ENCODE data around the gene NDRG3.
"Not testable (repeated sequence)": the region's sequence is repeated elsewhere in the genome, so short reads cannot be mapped to it uniquely, and the experiment has no call there.

Gene NDRG3

DNA sequence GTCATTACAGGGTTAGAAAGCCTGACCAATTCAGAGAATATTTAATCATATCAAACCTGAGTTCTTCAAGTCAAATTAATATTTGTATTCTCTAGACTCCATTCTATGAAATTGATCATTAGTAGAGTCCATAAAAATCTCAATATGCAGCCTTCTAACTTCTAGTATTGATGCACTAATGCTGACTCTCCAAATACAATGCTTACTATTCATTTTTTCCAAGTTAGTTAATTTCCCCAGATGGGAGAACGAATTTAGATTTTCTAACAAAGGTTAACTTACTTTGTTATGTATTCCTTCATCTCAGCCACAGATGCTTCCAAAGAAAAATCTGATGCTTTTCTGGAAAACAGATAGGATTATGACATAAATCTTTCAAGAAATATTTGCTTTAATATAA lies 12.4 kb upstream of the NDRG3 start:
- DNase-seq: no peak

DNA sequence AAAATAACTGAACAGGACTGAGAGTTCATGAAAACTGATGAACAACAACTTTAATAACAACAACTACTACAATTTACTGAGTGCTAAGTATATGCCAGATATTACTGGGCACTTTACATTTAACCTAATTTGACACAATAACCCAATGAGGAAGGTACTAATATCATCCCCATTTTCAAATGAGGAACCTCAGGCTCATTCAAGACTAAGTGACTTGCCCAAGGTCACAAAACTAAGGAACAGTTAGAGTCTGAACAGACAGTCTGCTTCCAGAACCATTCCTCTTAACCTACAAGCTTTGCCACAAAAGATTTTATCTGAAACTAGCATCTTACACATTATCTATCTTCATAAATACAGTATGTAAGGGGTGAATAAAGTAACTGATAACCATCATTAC lies 10.6 kb upstream of the NDRG3 start:
- no peak for DNase-seq

DNA sequence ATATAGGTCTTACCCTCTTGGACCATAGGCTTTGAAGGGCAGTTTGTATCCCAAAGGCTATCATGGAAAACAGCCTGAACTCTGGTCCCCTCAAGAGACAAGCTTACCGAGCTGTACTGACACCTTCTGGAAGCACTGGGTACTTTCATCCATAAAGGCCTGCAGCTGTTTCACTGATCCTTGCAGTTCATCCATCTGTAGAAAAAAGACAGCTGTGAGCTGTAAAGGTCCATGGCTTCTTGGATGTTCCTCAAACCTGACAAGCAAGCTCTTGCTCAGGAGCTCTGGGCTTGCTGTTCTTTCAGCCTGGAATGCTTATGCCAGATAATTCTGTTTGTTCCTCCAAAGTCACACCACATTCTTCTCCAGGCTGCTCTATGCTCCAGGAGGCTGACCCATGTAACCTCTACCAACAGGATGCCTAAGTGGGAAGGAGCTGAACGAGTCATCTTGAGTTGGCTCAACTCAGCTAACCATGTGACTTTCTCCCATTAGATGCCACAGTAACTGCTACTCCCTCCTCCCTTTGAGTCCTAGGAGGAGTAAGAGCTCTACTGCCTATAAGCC lies 8.8 kb upstream of the NDRG3 start:
- DNase-seq: peak; percentile 54

DNA sequence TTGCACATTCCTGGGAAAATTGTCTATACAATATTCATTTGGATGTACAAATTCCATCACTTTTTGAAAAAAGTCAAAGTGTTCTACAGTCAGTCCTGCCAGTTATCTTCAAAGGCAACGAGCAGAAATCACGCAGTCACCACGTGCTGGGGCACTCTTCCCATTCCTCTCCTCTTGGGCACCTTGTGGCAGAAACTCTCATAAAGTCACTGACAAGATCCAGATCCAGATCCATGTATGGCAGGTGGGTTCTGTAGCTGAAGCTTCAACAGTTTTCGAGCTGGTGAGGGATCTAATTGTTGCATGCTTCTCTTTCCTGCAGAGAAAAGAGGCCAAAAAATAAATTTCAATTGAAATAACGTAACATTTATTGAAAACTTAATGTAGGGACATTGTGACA lies 6.7 kb upstream of the NDRG3 start:
- no peak for DNase-seq

DNA sequence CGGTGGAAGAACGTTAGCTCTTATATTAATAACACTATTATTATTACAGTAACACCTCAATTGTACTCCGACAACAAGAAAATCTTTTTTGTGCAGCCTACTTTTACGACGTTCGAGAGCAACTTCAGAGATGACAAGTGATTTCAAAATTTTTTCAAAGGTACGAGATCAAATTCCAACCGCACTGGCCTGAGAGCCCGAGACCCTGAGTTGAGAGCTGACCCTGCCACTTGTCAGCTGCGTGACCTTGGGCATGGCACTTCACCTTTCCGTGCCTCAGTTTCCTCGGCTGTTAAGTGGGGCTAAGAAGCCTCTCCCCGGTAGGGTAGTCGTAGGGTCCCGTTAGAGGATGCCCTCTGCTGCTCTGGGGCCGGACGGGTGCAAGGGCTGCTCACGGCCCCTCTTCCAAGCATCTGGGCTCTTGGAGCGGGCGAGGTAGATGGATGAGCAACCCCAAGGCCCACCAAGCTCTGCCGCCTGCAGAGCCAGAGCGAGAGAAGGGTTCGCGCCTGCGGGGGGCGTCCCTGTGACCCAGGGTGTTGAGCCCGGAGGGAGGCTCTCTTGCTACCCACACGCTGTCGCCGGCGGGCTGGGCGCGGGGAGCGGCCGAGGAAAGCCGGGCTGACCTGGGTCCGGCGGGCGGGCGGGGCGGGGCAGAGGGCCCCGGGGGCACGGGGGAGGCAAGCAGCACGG lies 510 bp downstream of the NDRG3 start:
- peak; percentile 36 for DNase-seq

DNA sequence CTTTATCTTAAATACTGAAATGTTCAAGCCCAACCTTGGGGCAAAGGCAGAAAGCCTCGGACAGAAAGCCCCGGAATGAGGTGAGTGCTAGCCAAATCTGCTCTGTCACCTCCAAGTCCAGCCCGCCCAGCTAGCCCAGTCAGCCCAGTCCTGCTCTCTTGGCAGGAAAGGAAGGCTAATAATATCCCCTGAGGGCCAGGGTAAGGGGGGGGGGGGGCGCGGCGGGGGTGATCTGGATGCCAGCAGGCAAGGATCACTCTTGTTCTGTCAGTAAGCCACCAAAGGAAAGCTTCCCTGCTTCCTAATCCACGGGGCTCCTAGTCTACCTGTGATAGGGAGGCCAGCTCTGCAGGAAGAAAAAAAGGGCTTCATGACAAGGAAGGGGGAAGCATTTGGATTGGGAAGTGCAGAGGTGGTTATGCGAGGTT lies 1.1 kb downstream of the NDRG3 start:
- no peak for DNase-seq

DNA sequence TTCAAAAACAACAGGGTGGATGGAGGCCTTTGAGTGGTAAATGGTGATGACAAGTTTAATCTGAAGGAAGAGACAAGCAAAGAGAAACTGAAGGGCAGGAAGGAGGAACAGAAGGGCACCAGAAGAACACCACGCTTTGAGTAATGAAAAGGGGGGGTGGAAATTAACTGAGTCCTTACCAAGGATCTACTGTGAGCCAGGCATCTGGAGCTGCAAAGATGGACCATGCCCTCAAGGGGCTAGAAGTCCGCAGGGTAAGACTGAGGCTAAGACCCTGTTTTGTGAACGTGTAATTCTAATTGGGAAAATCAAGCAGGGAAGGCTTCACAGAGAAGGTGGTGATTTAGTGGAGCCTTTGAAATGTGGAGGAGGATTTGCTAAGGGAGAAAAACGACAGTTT lies 1.6 kb downstream of the NDRG3 start:
- no peak for DNase-seq

DNA sequence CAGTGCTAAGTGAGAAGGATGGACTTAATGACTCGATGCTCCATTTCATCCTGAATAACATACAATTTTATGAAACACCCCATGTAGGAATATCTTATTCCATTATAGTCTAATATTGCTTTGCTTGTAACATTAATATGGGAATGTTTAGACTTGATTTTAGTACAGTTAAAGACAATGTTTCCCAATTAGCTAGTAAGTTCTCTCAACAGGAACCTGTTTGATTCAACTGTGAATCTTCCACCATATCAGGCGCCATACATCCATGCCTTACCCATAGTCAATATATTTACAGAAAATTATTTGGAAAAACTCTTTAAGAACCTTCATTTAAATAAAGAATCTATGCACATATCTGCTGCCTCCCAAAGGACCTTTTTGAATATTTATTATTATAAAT lies 3.3 kb downstream of the NDRG3 start:
- no peak for DNase-seq

DNA sequence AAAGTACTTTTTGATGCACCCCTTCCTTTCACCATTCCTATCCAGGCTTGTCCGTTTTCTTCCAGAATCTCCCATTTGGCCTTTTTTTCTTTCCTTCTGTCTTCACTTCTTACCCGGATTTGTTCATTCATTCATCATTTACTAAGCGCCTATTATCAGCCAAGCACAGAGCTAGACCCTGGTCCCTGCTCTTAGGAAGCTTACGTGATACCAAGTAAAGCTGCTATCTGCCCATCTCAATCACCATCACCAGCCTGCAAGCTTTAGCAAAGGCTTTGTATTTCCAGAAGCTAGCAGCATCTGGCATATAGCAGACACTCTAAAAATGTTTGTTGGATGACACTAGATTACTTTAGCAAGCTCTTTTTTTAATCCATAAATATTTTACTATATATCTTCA lies 4.8 kb downstream of the NDRG3 start:
- DNase-seq: no peak

DNA sequence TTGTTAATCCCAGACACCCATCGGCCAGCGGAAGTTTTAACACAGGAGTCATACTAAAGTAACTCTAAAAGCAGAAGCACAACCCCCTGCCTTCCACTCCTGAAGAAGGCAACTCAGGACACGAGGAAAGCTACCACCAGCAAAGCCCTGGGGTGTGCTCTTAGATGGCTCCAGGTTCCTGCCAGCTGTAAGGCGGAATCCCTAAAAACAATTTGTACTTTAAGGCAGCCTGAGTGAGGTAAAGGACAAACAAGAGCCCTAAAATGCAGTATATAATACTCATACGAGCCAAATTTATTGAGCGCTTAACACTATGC lies 8.7 kb downstream of the NDRG3 start:
- no peak for DNase-seq

DNA sequence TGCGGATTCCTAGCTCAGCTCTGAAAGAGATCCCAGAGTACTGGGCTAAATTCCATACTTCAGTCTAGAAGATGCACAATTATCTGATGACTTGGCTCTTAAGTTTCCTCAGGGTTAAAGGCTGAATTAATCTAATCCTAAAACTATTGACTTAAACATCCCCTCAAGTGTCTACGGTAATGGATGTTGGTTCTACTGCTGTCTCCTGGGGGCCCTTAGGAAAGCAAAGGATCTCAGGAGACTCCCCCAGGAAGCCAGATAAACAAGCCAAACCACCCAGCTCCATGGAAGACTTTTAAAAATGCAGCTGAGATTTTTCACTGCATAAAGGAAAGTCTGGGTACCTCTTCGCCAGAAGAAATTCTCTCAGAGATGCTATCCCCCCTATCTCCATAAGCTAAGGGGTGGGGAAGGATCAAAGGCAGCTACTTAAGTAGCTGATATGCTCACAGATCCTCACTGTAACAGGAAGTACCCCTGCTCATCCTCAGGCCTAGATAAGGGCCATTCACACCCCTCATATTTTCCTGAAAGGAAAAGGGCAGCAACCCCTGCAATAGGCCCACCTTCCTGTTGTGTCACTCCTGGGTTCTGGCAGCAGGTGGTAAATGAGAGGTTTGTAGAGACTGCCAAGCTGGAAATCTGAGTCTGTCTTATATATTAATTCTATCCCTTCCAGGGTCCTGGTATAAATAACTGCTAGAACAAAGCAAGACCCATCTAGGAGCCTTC lies 9.3 kb downstream of the NDRG3 start:
- no peak for DNase-seq

DNA sequence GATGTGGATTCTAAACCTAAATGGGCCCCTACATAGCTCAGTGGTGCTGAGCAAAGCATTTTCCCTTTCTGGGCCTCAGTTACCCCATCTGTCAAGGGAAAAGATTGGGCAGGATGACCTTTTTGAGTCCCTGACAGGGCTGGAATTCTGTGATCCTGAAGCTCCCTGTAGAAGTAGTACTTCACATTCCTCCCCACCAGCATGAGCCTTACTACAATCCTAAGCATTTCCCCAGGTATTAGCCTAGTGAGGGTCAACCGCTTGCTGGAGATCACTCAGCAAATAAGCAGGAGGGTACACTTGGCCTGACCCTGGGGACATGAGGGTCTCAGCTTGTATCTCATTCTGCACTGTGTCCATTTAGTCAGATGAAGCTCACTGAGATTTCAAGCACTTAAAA lies 13.4 kb downstream of the NDRG3 start:
- no peak for DNase-seq

DNA sequence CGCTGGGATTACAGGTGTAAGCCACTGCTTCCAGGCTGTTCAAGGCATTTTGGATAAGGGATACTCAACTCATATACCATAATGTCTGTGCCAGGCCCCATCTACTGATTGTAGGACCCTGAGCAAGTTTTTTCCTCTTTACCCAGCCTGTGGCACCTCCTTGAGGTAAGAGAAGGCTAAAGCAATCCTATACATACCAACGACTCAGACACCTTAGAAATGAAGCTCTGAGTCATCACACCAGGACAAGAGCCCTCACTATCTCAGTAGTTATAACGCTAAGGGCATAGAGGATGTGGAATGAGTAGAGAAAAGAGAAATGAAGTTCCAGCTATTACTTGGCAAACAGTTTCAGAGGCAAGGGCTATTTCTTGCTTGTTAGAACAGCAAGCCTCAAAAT lies 16.9 kb downstream of the NDRG3 start:
- peak; percentile 71 for DNase-seq

DNA sequence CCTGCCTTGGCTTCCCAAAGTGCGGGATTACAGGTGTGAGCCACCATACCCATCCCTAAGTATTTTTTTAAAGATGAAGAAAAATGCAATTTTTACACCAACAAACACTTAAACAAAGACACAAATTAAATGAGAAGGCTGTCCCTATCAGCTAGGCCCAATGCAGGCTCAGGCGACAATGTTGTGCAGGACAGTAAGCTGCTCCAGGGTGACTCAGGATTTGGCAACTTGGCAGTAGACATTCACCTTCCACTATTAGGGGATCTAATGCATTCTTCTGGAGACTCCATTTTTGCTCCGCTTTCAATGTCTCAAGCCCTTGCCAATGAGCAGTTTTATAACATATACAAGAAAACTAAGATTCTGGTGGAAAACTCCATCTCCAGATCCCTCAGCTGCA lies 19.7 kb downstream of the NDRG3 start:
- no peak for DNase-seq

DNA sequence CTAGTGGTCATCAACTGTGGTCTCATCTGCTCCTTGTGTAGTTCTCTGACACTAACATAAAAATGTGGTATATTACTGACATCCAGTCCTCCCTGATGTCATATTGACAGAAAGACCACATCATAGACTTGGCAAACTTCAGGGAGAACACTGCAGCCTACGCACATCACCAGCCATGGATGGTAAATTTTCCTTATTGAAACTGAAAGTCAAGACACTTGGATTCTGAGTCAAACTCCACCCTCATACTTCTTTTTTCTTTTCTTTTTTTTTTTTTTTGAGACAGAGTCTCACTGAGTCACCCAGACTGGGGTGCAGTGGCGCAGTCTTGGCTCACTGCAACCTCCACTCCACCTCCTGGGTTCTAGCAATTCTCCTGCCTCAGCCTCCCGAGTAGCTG lies 25.4 kb downstream of the NDRG3 start:
- peak; percentile 33 for DNase-seq

DNA sequence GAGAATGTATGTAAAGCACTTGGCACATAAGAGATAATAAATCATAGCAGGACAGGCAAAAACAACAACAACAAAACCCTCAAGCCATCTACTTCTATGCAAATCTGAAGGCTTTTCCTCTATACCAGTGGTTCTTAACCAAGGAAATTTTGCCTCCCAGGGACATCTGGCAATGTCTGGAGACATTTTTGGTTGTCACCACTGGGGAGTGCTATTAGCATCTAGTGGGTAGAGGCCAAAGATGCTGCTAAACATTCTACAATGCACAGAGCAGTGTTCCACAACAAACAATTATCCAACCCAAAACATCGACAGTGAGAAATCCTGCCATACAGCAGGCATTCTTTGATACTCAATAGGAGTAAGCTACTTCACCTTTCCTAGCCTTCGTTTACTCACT lies 28.2 kb downstream of the NDRG3 start:
- peak; percentile 11 for DNase-seq

DNA sequence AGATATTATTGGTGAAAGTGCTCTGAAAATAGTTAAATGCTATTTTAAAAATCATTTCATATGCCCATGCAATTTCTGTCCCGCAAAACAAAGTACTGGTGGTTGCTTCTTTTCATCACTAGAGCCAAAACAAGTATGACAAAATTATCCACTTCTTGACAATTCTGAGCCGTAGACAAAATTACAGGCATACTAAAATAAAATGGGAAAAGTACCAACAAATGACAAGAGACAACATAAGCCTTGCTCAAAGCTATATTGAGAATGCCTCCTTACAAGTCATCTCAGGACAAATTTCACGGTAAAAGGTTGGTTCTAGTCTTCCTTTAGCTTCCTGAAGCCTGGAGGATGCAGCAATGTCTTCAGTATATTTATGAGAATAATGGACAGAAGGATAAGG lies 28.9 kb downstream of the NDRG3 start:
- DNase-seq: no peak

DNA sequence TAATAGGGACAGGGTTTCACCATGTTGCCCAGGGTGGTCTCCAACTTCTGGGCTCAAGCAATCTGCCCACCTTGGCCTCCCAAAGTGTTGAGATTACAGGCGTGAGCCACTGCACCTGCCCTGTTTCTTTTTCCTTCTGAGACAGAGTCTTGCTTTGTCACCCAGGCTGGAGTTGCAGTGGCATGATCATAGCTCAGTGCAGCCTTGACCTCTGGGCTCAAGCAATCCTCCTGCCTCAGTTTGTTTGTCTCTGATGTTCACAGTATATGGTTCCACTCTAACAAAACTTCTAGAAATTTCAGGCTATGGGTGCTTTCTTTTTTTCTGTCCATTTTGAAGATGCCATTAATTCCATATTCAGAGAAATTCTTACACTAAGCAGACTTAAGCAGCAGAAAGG lies 33.1 kb downstream of the NDRG3 start:
- no peak for DNase-seq

DNA sequence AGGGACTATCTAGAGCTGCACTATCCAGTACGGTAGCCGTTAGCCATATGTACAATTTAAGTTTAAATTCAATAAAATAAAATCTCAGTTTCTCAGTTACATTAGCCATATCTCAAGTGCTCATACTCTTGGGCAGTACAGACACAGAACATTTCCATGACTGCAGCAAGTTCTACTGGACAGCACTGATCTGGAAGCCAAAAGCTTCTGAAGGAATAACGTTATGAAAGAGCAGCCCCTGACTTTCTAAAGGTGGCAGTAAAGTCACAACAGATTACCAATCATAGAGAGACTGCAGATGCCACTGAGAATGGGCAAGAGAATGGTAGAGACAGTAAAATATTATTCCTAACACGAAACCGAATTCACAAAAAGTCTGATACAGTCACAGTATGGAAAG lies 36.8 kb downstream of the NDRG3 start:
- no peak for DNase-seq

DNA sequence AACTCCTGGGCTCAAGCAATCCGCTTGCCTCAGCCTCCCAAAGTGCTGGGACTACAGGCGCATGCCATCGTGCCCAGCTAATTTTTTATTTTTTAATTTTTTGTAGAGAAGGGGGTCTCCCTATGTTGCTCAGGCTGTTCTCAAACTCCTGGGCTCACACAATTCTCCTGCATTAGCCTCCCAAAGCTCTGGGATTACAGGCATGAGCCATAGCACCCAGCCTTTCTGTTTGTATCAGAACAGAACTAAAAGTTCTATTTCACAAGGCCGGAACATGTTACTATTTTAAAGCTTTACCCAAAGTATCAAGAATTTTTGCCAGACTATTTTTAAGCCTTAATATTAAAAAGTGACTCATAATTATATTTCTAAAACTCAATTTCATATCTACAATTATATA lies 42.4 kb downstream of the NDRG3 start:
- DNase-seq: no peak

DNA sequence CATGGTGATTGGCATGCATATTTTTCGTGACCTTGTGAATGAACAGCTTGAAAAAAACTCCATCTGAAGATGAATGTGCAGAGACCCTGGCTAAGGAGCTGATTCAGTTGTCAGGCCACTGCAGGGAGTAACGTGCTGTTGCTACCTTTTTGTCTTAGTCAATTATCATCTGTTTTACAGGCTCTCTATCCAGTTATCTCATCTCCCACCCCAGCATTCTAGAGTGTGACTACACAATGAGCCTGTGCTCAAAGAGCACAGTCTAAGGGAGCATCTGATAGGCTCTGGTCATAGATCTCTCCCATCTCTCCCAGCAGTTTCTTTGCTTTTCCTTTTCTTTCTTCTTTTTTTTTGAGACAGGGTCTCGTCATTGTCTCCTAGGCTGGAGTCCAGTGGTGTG lies 45.5 kb downstream of the NDRG3 start:
- DNase-seq: no peak

DNA sequence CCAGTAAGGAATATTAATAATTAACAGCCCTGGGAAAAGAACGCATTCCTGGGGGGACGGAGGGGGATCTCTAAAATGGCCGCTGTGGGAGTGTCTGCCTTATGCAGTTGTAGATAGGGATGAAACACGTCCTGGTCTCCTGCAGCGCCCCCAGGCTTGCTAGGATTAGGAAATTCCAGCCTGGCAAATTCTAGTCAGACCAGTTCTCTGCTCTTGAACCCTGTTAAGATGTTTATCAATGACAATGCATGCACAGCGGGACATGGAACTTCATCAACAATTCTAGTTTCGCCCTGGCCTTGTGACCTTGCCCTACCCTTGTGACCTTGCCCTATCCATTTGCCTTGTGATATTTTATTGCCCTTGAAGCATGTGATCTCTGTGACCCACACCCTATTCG lies 50.4 kb downstream of the NDRG3 start:
- not testable (repeated sequence) for DNase-seq

DNA sequence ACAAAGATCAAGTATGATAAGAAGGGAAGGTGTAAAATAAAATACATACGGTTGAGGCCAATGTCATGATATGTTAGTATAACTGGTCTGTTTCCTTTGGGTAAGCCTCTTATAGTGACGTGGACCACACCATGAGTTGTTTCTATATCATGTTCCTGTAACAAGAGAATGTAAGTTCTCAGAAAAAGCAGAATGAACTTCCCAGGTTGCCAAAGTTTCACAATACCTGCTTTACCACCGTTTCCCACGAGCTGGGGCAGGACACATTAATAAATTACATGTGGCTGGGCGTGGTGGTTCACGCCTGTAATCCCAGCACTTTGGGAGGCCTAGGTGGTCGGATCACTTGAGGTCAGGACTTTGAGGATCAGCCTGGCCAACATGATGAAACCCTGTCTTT lies 57.3 kb downstream of the NDRG3 start:
- no peak for DNase-seq

DNA sequence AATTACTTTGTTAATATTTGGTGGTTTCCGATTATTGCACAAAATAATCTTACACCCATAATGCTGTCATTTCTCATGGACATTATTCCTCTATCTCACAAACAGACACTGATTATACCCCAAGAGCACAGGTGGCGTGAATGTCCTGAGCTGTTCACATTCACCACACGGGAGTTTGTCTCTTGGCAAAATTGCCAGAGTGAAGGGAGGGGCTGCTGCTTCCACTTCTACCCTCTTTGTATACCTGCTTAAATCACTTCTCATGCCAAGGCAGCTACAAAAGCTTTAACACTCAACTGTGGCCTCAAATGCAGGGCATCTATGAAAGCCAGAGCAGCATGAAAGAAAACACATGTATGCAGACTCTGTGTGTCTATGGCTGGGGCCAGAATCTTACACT lies 58.0 kb downstream of the NDRG3 start:
- DNase-seq: no peak

DNA sequence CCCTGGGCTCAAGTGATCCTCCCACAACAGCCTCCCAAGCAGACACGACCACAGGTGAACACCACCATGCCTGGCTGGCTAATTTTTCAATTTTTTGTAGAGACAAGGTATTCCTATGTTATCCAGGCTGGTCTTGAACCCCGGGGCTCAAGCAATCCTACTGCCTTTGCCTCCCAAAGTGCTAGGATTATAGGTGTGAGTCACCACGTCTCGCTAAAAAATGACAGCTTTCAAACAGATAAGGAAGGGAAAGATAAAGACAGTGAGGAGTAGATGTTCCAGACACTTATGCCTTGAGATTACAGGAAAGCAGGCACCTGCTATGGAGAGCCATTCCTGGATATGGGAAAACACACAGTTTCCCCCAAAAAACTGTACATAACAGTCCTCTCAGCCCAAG lies 58.9 kb downstream of the NDRG3 start:
- DNase-seq: no peak

Data from activated CD4-positive, alpha-beta T cell treated with anti-CD3 and anti-CD28 coated beads, Interleukin-2, Interleukin-6, amounts not matched to agents 100 ng/mL and 50 ng/mL, durations not matched to agents 16 hours and 8 hours (primary cell).